ENCODE measurements around the gene CCNF. TPM values are rescaled to one million over a fixed set of nuclear protein-coding genes. Genes with fewer than 3 reads are reported as not detected.

Gene CCNF
- total RNA-seq, 2 experiments from 2014 or later, result 0.81 to 1.3 TPM

GRCh38 chr16:2469399-2470233 is 40.4 kb downstream of the CCNF start:
- no peak for TF ChIP-seq CTCF (IDR thresholded peaks at IDR 0.05)
- H3K4me3 Mint-ChIP-seq, result peak overlapping the region; percentile 38
- ChIA-PET CTCF (no interaction called here), POLR2A (interaction anchor here (1.2 kb wide), 1 partner anchor 10 kb away, joined by 4 read pairs; the partner anchor contains the start of gene TEDC2)
- H3K36me3 ChIP-seq (ENCODE audit: insufficient read depth, low read length), result no peaks in the 10 kb centered on the region
- peaks cover 44% of the 10 kb centered on the region for H3K4me1 ChIP-seq (ENCODE audit: insufficient read depth, low read length)
- H3K4me3 ChIP-seq (ENCODE audit: low read length), result no peak overlapping the region
- intact Hi-C loops (cut with DNase I, micrococcal nuclease), result loop anchor here in 1 of 2 experiments (5.0 kb wide), 1 partner anchor 37 kb away; no protein-coding TSS in a partner anchor
- DNase-seq, result no peak
- H3K27ac ChIP-seq (ENCODE audit: low read depth in 1 of 2, low read length in 2 of 2), result no peak overlapping the region
- peaks cover 40% of the 10 kb centered on the region for H3K27me3 Mint-ChIP-seq
- H3K9me3 Mint-ChIP-seq, result no peaks in the 10 kb centered on the region
- peaks cover 7% of the 10 kb centered on the region for H3K4me1 Mint-ChIP-seq (ENCODE audit: low read depth)
- H3K27me3 ChIP-seq (ENCODE audit: control insufficient read depth in 1 of 2, insufficient read depth in 2 of 2, low read length in 2 of 2), result peaks cover 44 to 59% of the 10 kb centered on the region in 2 experiments
- H3K27ac Mint-ChIP-seq, result no peak overlapping the region
- peaks cover 0 to 11% of the 10 kb centered on the region in 2 experiments for H3K9me3 ChIP-seq (ENCODE audit: control insufficient read depth in 1 of 2, insufficient read depth in 1 of 2, low read length in 2 of 2)
- H3K36me3 Mint-ChIP-seq (ENCODE audit: low read depth), result no peaks in the 10 kb centered on the region
- ATAC-seq (ENCODE audit: poor library complexity), result no peak

GRCh38 chr16:2470234-2470601 is 41.0 kb downstream of the CCNF start:
- peaks cover 44% of the 10 kb centered on the region for H3K4me1 ChIP-seq (ENCODE audit: insufficient read depth, low read length)
- Mint-ChIP-seq H3K4me3 (no peak overlapping the region), H3K9me3 (no peaks in the 10 kb centered on the region), H3K36me3 (ENCODE audit: low read depth) (no peaks in the 10 kb centered on the region), H3K4me1 (ENCODE audit: low read depth) (peaks cover 7% of the 10 kb centered on the region), H3K27ac (no peak overlapping the region), H3K27me3 (peaks cover 40% of the 10 kb centered on the region)
- POLR2A ChIA-PET, result interaction anchor here (1.2 kb wide), 1 partner anchor 10 kb away, joined by 4 read pairs; the partner anchor contains the start of gene TEDC2
- intact Hi-C loops (cut with DNase I, micrococcal nuclease), result loop anchor here in 1 of 2 experiments (5.0 kb wide), 1 partner anchor 38 kb away; no protein-coding TSS in a partner anchor
- CTCF ChIA-PET, result no interaction called here
- H3K36me3 ChIP-seq (ENCODE audit: insufficient read depth, low read length), result no peaks in the 10 kb centered on the region
- no peak overlapping the region for H3K27ac ChIP-seq (ENCODE audit: low read depth in 1 of 2, low read length in 2 of 2)
- H3K9me3 ChIP-seq (ENCODE audit: control insufficient read depth in 1 of 2, insufficient read depth in 1 of 2, low read length in 2 of 2), result peaks cover 0 to 11% of the 10 kb centered on the region in 2 experiments
- DNase-seq, result no peak
- H3K27me3 ChIP-seq (ENCODE audit: control insufficient read depth in 1 of 2, insufficient read depth in 2 of 2, low read length in 2 of 2), result peaks cover 44 to 59% of the 10 kb centered on the region in 2 experiments
- TF ChIP-seq CTCF (IDR thresholded peaks at IDR 0.05), result no peak
- no peak overlapping the region for H3K4me3 ChIP-seq (ENCODE audit: low read length)
- no peak for ATAC-seq (ENCODE audit: poor library complexity)

- Mint-ChIP-seq H3K27me3 (peaks cover 37% of the 10 kb centered on the region), H3K4me1 (ENCODE audit: low read depth) (peaks cover 7% of the 10 kb centered on the region), H3K27ac (no peak overlapping the region), H3K9me3 (no peaks in the 10 kb centered on the region), H3K36me3 (ENCODE audit: low read depth) (no peaks in the 10 kb centered on the region), H3K4me3 (no peak overlapping the region)
- peaks cover 44 to 59% of the 10 kb centered on the region in 2 experiments for H3K27me3 ChIP-seq (ENCODE audit: control insufficient read depth in 1 of 2, insufficient read depth in 2 of 2, low read length in 2 of 2)
- intact Hi-C loops (cut with DNase I, micrococcal nuclease), result loop anchor here in 1 of 2 experiments (5.0 kb wide), 1 partner anchor 38 kb away; no protein-coding TSS in a partner anchor
- no peak overlapping the region for H3K27ac ChIP-seq (ENCODE audit: low read depth in 1 of 2, low read length in 2 of 2)
- peaks cover 45% of the 10 kb centered on the region for H3K4me1 ChIP-seq (ENCODE audit: insufficient read depth, low read length)
- H3K36me3 ChIP-seq (ENCODE audit: insufficient read depth, low read length), result no peaks in the 10 kb centered on the region
- peaks cover 0 to 11% of the 10 kb centered on the region in 2 experiments for H3K9me3 ChIP-seq (ENCODE audit: control insufficient read depth in 1 of 2, insufficient read depth in 1 of 2, low read length in 2 of 2)
- DNase-seq (no peak), ATAC-seq (ENCODE audit: poor library complexity) (no peak)
- TF ChIP-seq CTCF (IDR thresholded peaks at IDR 0.05), result no peak
- ChIA-PET CTCF (no interaction called here), POLR2A (interaction anchor here (1.2 kb wide), 1 partner anchor 11 kb away, joined by 4 read pairs; the partner anchor contains the start of gene TEDC2)
- no peak overlapping the region for H3K4me3 ChIP-seq (ENCODE audit: low read length)
Measured at GRCh38 chr16:2470603-2471015, 41.4 kb downstream of the CCNF start.

Measured in CD4-positive, alpha-beta T cell (primary cell).